WTC11 (cell line): Measurements from ENCODE around the gene MOSPD3. TPM values are rescaled to one million over a fixed set of nuclear protein-coding genes. Genes with fewer than 3 reads are reported as not detected.
A peak's percentile ranks its signal among the peaks of the same experiment; 100 is the strongest.

Source experiments
- AFF4 ChIP-seq: sonication (generic); formaldehyde crosslinking; IDR thresholded peaks from 2 replicates; pipeline ENCODE4 v1.8.1; 2023; ENCODE audit warnings: mild to moderate bottlenecking, missing genetic modification reagents, borderline replicate concordance
- ATF3 ChIP-seq: sonication (generic); formaldehyde crosslinking; conservative IDR thresholded peaks from 2 replicates; pipeline ENCODE4 v1.8.1; 2022; ENCODE audit warnings: mild to moderate bottlenecking, missing genetic modification reagents
- CTCF ChIP-seq: fragments of 200-600 bp; IDR thresholded peaks from 2 replicates; pipeline ENCODE4 v1.8.0; 2022; ENCODE audit warnings: antibody characterized with exemption
- E2F1 ChIP-seq: sonication (generic); formaldehyde crosslinking; IDR thresholded peaks from 2 replicates; pipeline ENCODE4 v1.8.0; 2022; ENCODE audit warnings: mild to moderate bottlenecking, missing genetic modification reagents
- HMGXB4 ChIP-seq: sonication (generic); formaldehyde crosslinking; IDR thresholded peaks from 2 replicates; pipeline ENCODE4 v1.8.1; 2023; ENCODE audit warnings: mild to moderate bottlenecking, moderate library complexity, missing genetic modification reagents
- JUN ChIP-seq: sonication (generic); formaldehyde crosslinking; IDR thresholded peaks from 2 replicates; pipeline ENCODE4 v1.8.0; 2023; ENCODE audit warnings: mild to moderate bottlenecking, missing genetic modification reagents
- MLX ChIP-seq: sonication (generic); formaldehyde crosslinking; IDR thresholded peaks from 2 replicates; pipeline ENCODE4 v1.8.1; 2023; ENCODE audit warnings: mild to moderate bottlenecking, missing genetic modification reagents, moderate library complexity
- NFE2L1 ChIP-seq: sonication (generic); formaldehyde crosslinking; IDR thresholded peaks from 2 replicates; pipeline ENCODE4 v1.8.1; 2023; ENCODE audit warnings: missing genetic modification reagents
- TEAD1 ChIP-seq: sonication (generic); formaldehyde crosslinking; IDR thresholded peaks from 2 replicates; pipeline ENCODE4 v1.8.0; 2022; ENCODE audit warnings: mild to moderate bottlenecking, missing genetic modification reagents
- USF1 ChIP-seq: sonication (generic); formaldehyde crosslinking; IDR thresholded peaks from 2 replicates; pipeline ENCODE4 v1.8.0; 2022; ENCODE audit warnings: mild to moderate bottlenecking, missing genetic modification reagents
- ZNF281 ChIP-seq: sonication (generic); formaldehyde crosslinking; IDR thresholded peaks from 2 replicates; pipeline ENCODE4 v1.8.0; 2023; ENCODE audit warnings: mild to moderate bottlenecking, missing genetic modification reagents
- ZNF512 ChIP-seq: sonication (generic); formaldehyde crosslinking; IDR thresholded peaks from 2 replicates; pipeline ENCODE4 v1.8.1; 2022; ENCODE audit warnings: missing genetic modification reagents, borderline replicate concordance
- total RNA-seq: library from RNA; stranded (reverse); gene quantifications from 3 replicates; pipeline ENCODE4 v1.2.3, GENCODE V29; 2021

The MOSPD3 gene
- total RNA-seq, 1 experiment from 2014 or later, result 21.9 TPM

- TF ChIP-seq ZNF281 (CRISPR knock-in tag), result no peak
- peak; percentile 37; the same call in 1 of the 2 replicates for TF ChIP-seq NFE2L1
- peak; percentile 67 for TF ChIP-seq CTCF
- TF ChIP-seq MLX (CRISPR knock-in tag), result no peak
- peak; percentile 54; the same call in 1 of the 2 replicates for TF ChIP-seq JUN (CRISPR knock-in tag)
- TF ChIP-seq AFF4 (CRISPR knock-in tag), result no peak
- TF ChIP-seq ATF3 (CRISPR knock-in tag), result no peak
- TF ChIP-seq HMGXB4 (CRISPR knock-in tag), result no peak
- TF ChIP-seq ZNF512 (CRISPR knock-in tag), result no peak
- TF ChIP-seq USF1, result 0 out of 2 replicates have a peak, but pooled peaks have one; percentile 66
- 0 out of 2 replicates have a peak, but pooled peaks have one; percentile 50 for TF ChIP-seq E2F1 (CRISPR knock-in tag)
- 0 out of 2 replicates have a peak, but pooled peaks have one; percentile 65 for TF ChIP-seq TEAD1 (CRISPR knock-in tag)
These were observed 38.5 kb upstream of the MOSPD3 start, which contains the start of gene SAP25 (continued) for GRCh38 chr7:100573691-100574361.
